NCI-H1048 (cell line): ENCODE data around the gene RRM2.
"Not testable (repeated sequence)": the region's sequence is repeated elsewhere in the genome, so short reads cannot be mapped to it uniquely, and the experiment has no call there.

Experiments used
- DNase-seq: peaks from one replicate; lab custom pipeline; 2025; lab: John Stamatoyannopoulos, UW

Gene RRM2

GRCh38 chr2:10091182-10091888, 31.2 kb upstream of the RRM2 start:
- no peak for DNase-seq

- DNase-seq = not testable (repeated sequence)
These were observed 30.7 kb upstream of the RRM2 start for GRCh38 chr2:10091889-10092244.

- no peak for DNase-seq
These were observed 28.2 kb upstream of the RRM2 start for GRCh38 chr2:10094271-10094814.

- no peak for DNase-seq
These were observed 27.4 kb upstream of the RRM2 start for GRCh38 chr2:10095175-10095574.

GRCh38 chr2:10096641-10097040, 25.9 kb upstream of the RRM2 start:
- DNase-seq = no peak

- no peak for DNase-seq
These were observed 25.0 kb upstream of the RRM2 start for GRCh38 chr2:10097352-10098148.

- DNase-seq = no peak
These were observed 21.0 kb upstream of the RRM2 start for GRCh38 chr2:10101491-10101890.

- no peak for DNase-seq
These were observed 19.4 kb upstream of the RRM2 start for GRCh38 chr2:10103179-10103578.

- DNase-seq = not testable (repeated sequence)
These were observed 17.6 kb upstream of the RRM2 start for GRCh38 chr2:10104906-10105305.

- DNase-seq = no peak
These were observed 13.2 kb upstream of the RRM2 start for GRCh38 chr2:10109311-10109710.

GRCh38 chr2:10119027-10119325, 3.6 kb upstream of the RRM2 start:
- DNase-seq = no peak

- no peak for DNase-seq
These were observed 2.9 kb upstream of the RRM2 start for GRCh38 chr2:10119601-10120157.

GRCh38 chr2:10120158-10120876, 2.2 kb upstream of the RRM2 start:
- DNase-seq = peak; percentile 91

GRCh38 chr2:10120877-10121574, 1.5 kb upstream of the RRM2 start:
- DNase-seq = peak; percentile 38

GRCh38 chr2:10123281-10123680, 742 bp downstream of the RRM2 start:
- no peak for DNase-seq

GRCh38 chr2:10124538-10125045, 2.1 kb downstream of the RRM2 start:
- peak; percentile 39 for DNase-seq

- DNase-seq = no peak
These were observed 3.5 kb downstream of the RRM2 start for GRCh38 chr2:10125842-10126631.

GRCh38 chr2:10126632-10127026, 4.1 kb downstream of the RRM2 start:
- DNase-seq = no peak

- no peak for DNase-seq
These were observed 5.9 kb downstream of the RRM2 start for GRCh38 chr2:10128420-10128819.

GRCh38 chr2:10129490-10129889, 7.0 kb downstream of the RRM2 start:
- DNase-seq = no peak

- no peak for DNase-seq
These were observed 9.6 kb downstream of the RRM2 start for GRCh38 chr2:10132043-10132575.
